Smooth muscle cell (in vitro differentiated cells): ENCODE results near the gene TMPRSS11E. TPM values are rescaled to one million over a fixed set of nuclear protein-coding genes. Genes with fewer than 3 reads are reported as not detected.
"Not testable (repeated sequence)": the region's sequence is repeated elsewhere in the genome, so short reads cannot be mapped to it uniquely, and the experiment has no call there.

Experiments
- DNase-seq: peaks from one replicate; lab custom pipeline; 2025; ENCODE audit not compliant: unreplicated experiment; lab: John Stamatoyannopoulos, UW
- H2AFZ ChIP-seq: fragments of 200-600 bp; sonication (generic); 2 replicates; pipeline ENCODE4 v1.6.0; 2016; ENCODE audit warnings: antibody characterized with exemption, low read depth, mild to moderate bottlenecking
- H3F3A ChIP-seq: fragments of 200-600 bp; sonication (generic); 2 replicates; pipeline ENCODE4 v1.6.0; 2017; ENCODE audit warnings: antibody characterized with exemption, low read depth
- H3K27ac ChIP-seq: fragments of 200-600 bp; sonication (generic); 2 replicates; pipeline ENCODE4 v1.5.1; 2016; ENCODE audit warnings: low read depth, mild to moderate bottlenecking
- H3K27me3 ChIP-seq: fragments of 200-600 bp; sonication (generic); 2 replicates; pipeline ENCODE4 v1.6.1; 2016; ENCODE audit warnings: low read depth, mild to moderate bottlenecking
- H3K36me3 ChIP-seq: fragments of 200-600 bp; sonication (generic); 2 replicates; pipeline ENCODE4 v1.5.1; 2016; ENCODE audit warnings: low read depth
- H3K4me1 ChIP-seq: fragments of 200-600 bp; sonication (generic); 2 replicates; pipeline ENCODE4 v1.5.1; 2016; ENCODE audit warnings: low read depth
- H3K4me2 ChIP-seq: fragments of 200-600 bp; sonication (generic); 2 replicates; pipeline ENCODE4 v1.6.0; 2016; ENCODE audit warnings: mild to moderate bottlenecking
- H3K4me3 ChIP-seq: fragments of 200-600 bp; sonication (generic); 2 replicates; pipeline ENCODE4 v1.5.1; 2016; ENCODE audit warnings: mild to moderate bottlenecking
- H3K79me2 ChIP-seq: fragments of 200-600 bp; sonication (generic); 2 replicates; pipeline ENCODE4 v1.6.0; 2016; ENCODE audit warnings: low read depth, mild to moderate bottlenecking
- H3K9ac ChIP-seq: fragments of 200-600 bp; sonication (generic); 2 replicates; pipeline ENCODE4 v1.6.0; 2016; ENCODE audit warnings: low read depth
- H3K9me3 ChIP-seq: fragments of 200-600 bp; sonication (generic); replicated peaks from 2 replicates; pipeline ENCODE4 v1.5.1; 2016; ENCODE audit warnings: low read depth
- H4K20me1 ChIP-seq: fragments of 200-600 bp; sonication (generic); 2 replicates; pipeline ENCODE4 v1.6.0; 2016; ENCODE audit warnings: low read depth
- WGBS: methylation state at CpG from one replicate; pipeline ENCODE4 v1.1.7; 2016; ENCODE audit warnings: low lambda C conversion rate; 5-methylcytosine and 5-hydroxymethylcytosine counted together
- polyA plus RNA-seq: library from polyadenylated mRNA; unstranded; fragments of >200 nt; fragmentation: Nextera tagmentation; extraction: Ambion mirVana; gene quantifications from 2 replicates; pipeline ENCODE4 v1.2.1, GENCODE V29; 2016
- total RNA-seq: library from RNA; depleted of rRNA; stranded (reverse); fragments of >200 nt; gene quantifications from 2 replicates; pipeline ENCODE4 v1.2.3, GENCODE V29; 2014
- TF ChIP-seq, protein P1 (sequence below): fragments of 200-600 bp; sonication (generic); IDR thresholded peaks from 2 replicates; pipeline ENCODE4 v1.5.1; 2017; ENCODE audit warnings: borderline replicate concordance, mild to moderate bottlenecking, antibody characterized with exemption; ENCODE audit not compliant: insufficient read depth, poor library complexity, severe bottlenecking

The TMPRSS11E gene
- total and polyA plus RNA-seq, 2 experiments from 2014 or later: 1.0 to 14.7 TPM

DNA sequence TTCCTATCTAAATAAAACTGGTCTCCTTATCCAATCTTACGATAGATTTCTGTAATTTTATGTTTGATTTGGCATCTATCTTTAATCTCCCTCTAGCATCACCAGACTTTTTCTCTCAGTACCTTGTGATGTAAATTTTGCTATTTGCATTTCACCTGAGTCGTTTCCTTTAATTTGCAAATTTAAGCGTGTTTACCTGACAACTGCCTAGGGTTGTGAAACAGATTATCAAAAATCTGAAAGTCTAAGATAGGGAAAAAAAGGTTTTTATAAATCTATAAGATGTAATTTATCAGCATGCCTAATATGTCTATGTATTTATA is 39.4 kb upstream of the TMPRSS11E start:
- no peaks in the 10 kb centered on the region for H3F3A ChIP-seq
- no peak overlapping the region for H3K9ac ChIP-seq
- no peak overlapping the region for H3K4me3 ChIP-seq
- peaks cover 15% of the 10 kb centered on the region for H3K4me1 ChIP-seq
- H3K9me3 ChIP-seq: no peaks in the 10 kb centered on the region
- H3K36me3 ChIP-seq: no peaks in the 10 kb centered on the region
- H4K20me1 ChIP-seq: no peaks in the 10 kb centered on the region
- no peak overlapping the region for H2AFZ ChIP-seq
- 33% methylated on average over 3 of the region's 3 CpGs for WGBS
- no peaks in the 10 kb centered on the region for H3K79me2 ChIP-seq
- TF ChIP-seq, protein P1, sequence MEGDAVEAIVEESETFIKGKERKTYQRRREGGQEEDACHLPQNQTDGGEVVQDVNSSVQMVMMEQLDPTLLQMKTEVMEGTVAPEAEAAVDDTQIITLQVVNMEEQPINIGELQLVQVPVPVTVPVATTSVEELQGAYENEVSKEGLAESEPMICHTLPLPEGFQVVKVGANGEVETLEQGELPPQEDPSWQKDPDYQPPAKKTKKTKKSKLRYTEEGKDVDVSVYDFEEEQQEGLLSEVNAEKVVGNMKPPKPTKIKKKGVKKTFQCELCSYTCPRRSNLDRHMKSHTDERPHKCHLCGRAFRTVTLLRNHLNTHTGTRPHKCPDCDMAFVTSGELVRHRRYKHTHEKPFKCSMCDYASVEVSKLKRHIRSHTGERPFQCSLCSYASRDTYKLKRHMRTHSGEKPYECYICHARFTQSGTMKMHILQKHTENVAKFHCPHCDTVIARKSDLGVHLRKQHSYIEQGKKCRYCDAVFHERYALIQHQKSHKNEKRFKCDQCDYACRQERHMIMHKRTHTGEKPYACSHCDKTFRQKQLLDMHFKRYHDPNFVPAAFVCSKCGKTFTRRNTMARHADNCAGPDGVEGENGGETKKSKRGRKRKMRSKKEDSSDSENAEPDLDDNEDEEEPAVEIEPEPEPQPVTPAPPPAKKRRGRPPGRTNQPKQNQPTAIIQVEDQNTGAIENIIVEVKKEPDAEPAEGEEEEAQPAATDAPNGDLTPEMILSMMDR: no peak
- DNase-seq: no peak
- no peak overlapping the region for H3K27ac ChIP-seq
- H3K27me3 ChIP-seq: no peaks in the 10 kb centered on the region
- H3K4me2 ChIP-seq: no peak overlapping the region

DNA sequence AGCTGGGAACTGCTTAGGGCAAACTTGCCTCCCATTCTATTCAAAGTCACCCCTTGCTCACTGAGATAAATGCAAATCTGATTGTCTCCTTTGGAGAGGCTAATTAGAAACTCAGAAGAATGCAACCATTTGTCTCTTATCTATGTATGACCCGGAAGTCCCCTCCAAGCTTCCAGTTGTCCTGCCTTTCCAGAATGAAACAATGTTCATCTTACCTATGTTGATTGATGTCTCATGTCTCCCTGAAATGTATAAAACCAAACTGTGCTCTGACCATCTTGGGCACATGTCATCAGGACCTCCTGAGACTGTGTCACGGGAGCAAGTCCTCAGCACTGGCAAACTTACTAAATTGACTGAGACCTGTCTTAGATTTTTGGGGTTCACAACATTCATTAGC is 37.1 kb upstream of the TMPRSS11E start:
- 71% methylated on average over 2 of the region's 2 CpGs for WGBS
- no peaks in the 10 kb centered on the region for H3F3A ChIP-seq
- DNase-seq: no peak
- no peaks in the 10 kb centered on the region for H3K36me3 ChIP-seq
- H3K79me2 ChIP-seq: no peaks in the 10 kb centered on the region
- H3K27me3 ChIP-seq: no peaks in the 10 kb centered on the region
- no peaks in the 10 kb centered on the region for H3K9me3 ChIP-seq
- no peak overlapping the region for H3K9ac ChIP-seq
- no peak overlapping the region for H3K4me2 ChIP-seq
- H3K27ac ChIP-seq: no peak overlapping the region
- H3K4me1 ChIP-seq: peaks cover 15% of the 10 kb centered on the region
- TF ChIP-seq, protein P1: no peak
- no peaks in the 10 kb centered on the region for H4K20me1 ChIP-seq
- no peak overlapping the region for H3K4me3 ChIP-seq
- no peak overlapping the region for H2AFZ ChIP-seq

DNA sequence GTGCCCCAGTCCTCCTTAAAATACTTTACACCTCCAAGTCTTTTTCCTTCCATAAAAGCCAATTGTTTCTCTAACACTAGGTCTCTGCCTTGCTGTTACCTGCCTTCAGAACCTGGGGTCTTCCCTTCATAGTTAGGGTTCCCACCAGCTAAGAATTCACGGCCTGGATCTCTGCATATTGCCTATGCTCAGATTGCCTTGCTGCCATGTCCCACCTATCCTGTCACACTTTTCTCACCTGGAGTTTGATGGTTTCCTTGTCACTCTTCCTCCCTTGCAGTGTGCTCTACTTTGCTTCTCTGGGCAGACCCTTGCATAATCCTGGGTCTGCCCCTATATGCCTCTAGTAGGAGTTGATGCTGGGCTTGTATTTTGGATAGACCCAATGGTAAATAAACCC is 36.6 kb upstream of the TMPRSS11E start:
- 80% methylated on average over 1 of the region's 1 CpG for WGBS
- Histone ChIP-seq H3K79me2 (no peaks in the 10 kb centered on the region), H3K27me3 (no peaks in the 10 kb centered on the region), H3F3A (no peaks in the 10 kb centered on the region), H3K4me2 (no peak overlapping the region), H3K9ac (no peak overlapping the region), H2AFZ (no peak overlapping the region), H4K20me1 (no peaks in the 10 kb centered on the region), H3K36me3 (no peaks in the 10 kb centered on the region), H3K4me3 (no peak overlapping the region), H3K4me1 (peaks cover 15% of the 10 kb centered on the region), H3K9me3 (no peaks in the 10 kb centered on the region), H3K27ac (no peak overlapping the region)
- TF ChIP-seq, protein P1: no peak
- no peak for DNase-seq

DNA sequence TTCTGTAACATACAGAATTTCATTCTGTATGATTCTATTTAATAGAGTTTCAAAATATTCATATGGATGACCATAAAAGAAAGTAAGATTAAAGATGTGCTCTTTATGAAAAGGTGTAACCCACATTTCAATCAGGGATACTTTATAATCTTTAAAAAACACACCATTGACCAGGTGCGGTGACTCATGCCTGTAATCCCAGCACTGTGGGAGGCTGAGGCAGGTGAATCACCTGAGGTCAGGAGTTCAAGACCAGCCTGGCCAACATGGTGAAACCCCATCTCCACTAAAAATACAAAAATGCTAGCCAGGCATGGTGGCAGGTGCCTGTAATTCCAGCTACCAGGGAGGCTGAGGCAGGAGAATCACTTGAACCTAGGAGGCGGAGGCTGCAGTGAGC is 35.2 kb upstream of the TMPRSS11E start:
- not testable (repeated sequence) for DNase-seq, H3K4me2 ChIP-seq, H3F3A ChIP-seq, H3K79me2 ChIP-seq, H3K9ac ChIP-seq, H3K27me3 ChIP-seq, H3K4me1 ChIP-seq, H3K9me3 ChIP-seq, H2AFZ ChIP-seq, H3K36me3 ChIP-seq, H3K27ac ChIP-seq, H4K20me1 ChIP-seq, H3K4me3 ChIP-seq
- WGBS: 93% methylated on average over 2 of the region's 2 CpGs
